ENCODE results near the gene KPNA6. TPM values are rescaled to one million over a fixed set of nuclear protein-coding genes. Genes with fewer than 3 reads are reported as not detected.

The KPNA6 gene
- total and polyA plus RNA-seq, 2 of the 4 experiments (the other 2 are of a cell fraction), result 27.0 to 50.7 TPM

- Histone ChIP-seq H2BK20ac (ENCODE audit: low read depth, low read length) (no peak overlapping the region), H3K23ac (ENCODE audit: low read depth, low read length) (peak overlapping the region; percentile 94; the same call in 1 of the 2 replicates), H4K91ac (ENCODE audit: insufficient read depth, low read depth, low read length) (peak overlapping the region; percentile 93), H3K4me3 (ENCODE audit: insufficient read depth, low read depth, low read length) (no peak overlapping the region), H4K8ac (ENCODE audit: low read depth in 2 of 2, low read length in 2 of 2) (peak overlapping the region; percentile 95 to 97), H3K4ac (ENCODE audit: low read depth, low read length) (peak overlapping the region; percentile 85), H3K27ac (ENCODE audit: insufficient read depth, low read length) (peak overlapping the region; percentile 71), H2BK15ac (ENCODE audit: low read depth, low read length) (peak overlapping the region; percentile 14; the same call in 1 of the 3 replicates), H2BK120ac (ENCODE audit: low read depth, low read length) (peak overlapping the region; percentile 21; the same call in 1 of the 2 replicates), H4K5ac (ENCODE audit: low read depth, low read length) (peak overlapping the region; percentile 96), H3K79me1 (ENCODE audit: low read depth in 1 of 2, low read length in 2 of 2) (peaks cover 6 to 39% of the 10 kb centered on the region in 2 experiments; a peak in 3 of 4 replicates), H3K36me3 (ENCODE audit: control insufficient read depth, insufficient read depth, low read length) (peaks cover 27% of the 10 kb centered on the region), H3K27me3 (ENCODE audit: control insufficient read depth, insufficient read depth, low read length) (no peaks in the 10 kb centered on the region), H3K9me1 (ENCODE audit: insufficient read depth, low read length) (peaks cover 8% of the 10 kb centered on the region; the same call in 1 of the 2 replicates), H2AK5ac (ENCODE audit: low read depth, low read length) (peak overlapping the region; percentile 92), H3K14ac (replicated peaks; ENCODE audit: low read depth, low read length) (peak overlapping the region; percentile 69), H4K20me1 (ENCODE audit: insufficient read depth, low read length) (peaks cover 9% of the 10 kb centered on the region), H3K4me1 (ENCODE audit: control insufficient read depth, insufficient read depth, low read length) (peaks cover 15% of the 10 kb centered on the region), H2BK5ac (ENCODE audit: low read depth, low read length, poor library complexity, severe bottlenecking) (peak overlapping the region; percentile 57), H3K9me3 (ENCODE audit: control insufficient read depth, insufficient read depth, low read length) (no peaks in the 10 kb centered on the region), H3K18ac (ENCODE audit: low read depth, low read length) (no peak overlapping the region), H3K9ac (ENCODE audit: low read depth, low read length) (peak overlapping the region; percentile 74; the same call in 1 of the 2 replicates), H3K56ac (ENCODE audit: extremely low read depth, insufficient read depth, low read length) (no peak overlapping the region), H2AFZ (replicated peaks; ENCODE audit: low read length, poor library complexity) (peak overlapping the region; percentile 98), H3K4me2 (ENCODE audit: low read depth, low read length) (no peak overlapping the region), H2AK9ac (replicated peaks; ENCODE audit: low read depth, low read length, poor library complexity) (peak overlapping the region; percentile 52)
- ChIA-PET POLR2A (ENCODE audit: unreplicated experiment) (interaction anchor here (0.5 to 1.0 kb wide), 3 partner anchors 34 to 71 kb away, joined by 3 to 7 read pairs (median 4); partner anchors contain the start of gene KPNA6), CTCF (no interaction called here)
- DNase-seq (no peak), ATAC-seq (ENCODE audit: low read depth) (no peak)
- 92% methylated on average over 3 of the region's 7 CpGs; no CpG with 5 or more reads in 1 of the 2 experiments for WGBS, 2 experiments (ENCODE audit: extremely low coverage in 2 of 2, insufficient read length in 1 of 2)
- intact Hi-C loops (cut with micrococcal nuclease) (no loop called here), in situ Hi-C loops (cut with MboI; ENCODE audit: low sequenced_read_pairs) (no loop called here), dilution Hi-C loops (cut with HindIII; ENCODE audit: low sequenced_read_pairs, unreplicated experiment) (no loop called here)
- BruUV-seq (replicated peaks), result no TSS peak
- TF ChIP-seq NFE2L2 (IDR thresholded peaks at IDR 0.05; ENCODE audit: low read depth, low read length) (no peak), CEBPB (IDR thresholded peaks at IDR 0.05; ENCODE audit: low read depth, low read length) (no peak), SMC3 (IDR thresholded peaks at IDR 0.05; ENCODE audit: low read depth, low read length) (no peak)
Measured at GRCh38 chr1:32178380-32179192, 70.7 kb downstream of the KPNA6 start.

Data from IMR-90 (cell line).